HepG2 (cell line): ENCODE measurements around the gene SLC22A23. TPM values are rescaled to one million over a fixed set of nuclear protein-coding genes. Genes with fewer than 3 reads are reported as not detected.
A peak's percentile ranks its signal among the peaks of the same experiment; 100 is the strongest.

Experiments
- CREB1 ChIP-seq, 2 experiments: fragments of 450-650 bp in 1 of 2; IDR thresholded peaks; 2 replicates each; pipeline ENCODE4 v1.6.1; 2016 to 2017; ENCODE audit warnings: control low read depth in 1 of 2, mild to moderate bottlenecking in 1 of 2, missing compliant biosample characterization in 1 of 2, missing genetic modification characterization in 1 of 2
- FOXJ3 ChIP-seq: sonication (generic); formaldehyde crosslinking; IDR thresholded peaks from 2 replicates; pipeline ENCODE4 v1.4.0; 2020; ENCODE audit warnings: missing genetic modification reagents, mild to moderate bottlenecking, borderline replicate concordance
- GATA4 ChIP-seq: sonication (generic); IDR thresholded peaks from 2 replicates; pipeline ENCODE4 v1.6.1; 2016; ENCODE audit warnings: antibody characterized with exemption, low read depth, borderline replicate concordance
- HNRNPH1 ChIP-seq: fragments of 200-400 bp; formaldehyde crosslinking; optimal IDR thresholded peaks from 2 replicates; pipeline ENCODE3; 2017; ENCODE audit warnings: mild to moderate bottlenecking, low read depth, low read length
- NCOA1 ChIP-seq: sonication (generic); formaldehyde crosslinking; IDR thresholded peaks from 2 replicates; pipeline ENCODE4 v1.9.0; 2021; ENCODE audit warnings: missing genetic modification reagents
- NRL ChIP-seq: sonication (generic); formaldehyde crosslinking; IDR thresholded peaks from 2 replicates; pipeline ENCODE4 v1.5.0; 2020; ENCODE audit warnings: missing genetic modification reagents, mild to moderate bottlenecking, moderate library complexity, borderline replicate concordance
- PHF8 ChIP-seq: sonication (generic); formaldehyde crosslinking; IDR thresholded peaks from 2 replicates; pipeline ENCODE4 v1.5.0; 2020; ENCODE audit warnings: missing genetic modification reagents
- POLR2G ChIP-seq: fragments of 200-400 bp; formaldehyde crosslinking; IDR thresholded peaks from 2 replicates; pipeline ENCODE4 v1.6.1; 2018; ENCODE audit warnings: mild to moderate bottlenecking, low read depth, low read length, moderate library complexity
- SCMH1 ChIP-seq: sonication (generic); formaldehyde crosslinking; IDR thresholded peaks from 2 replicates; pipeline ENCODE4 v1.9.0; 2021; ENCODE audit warnings: missing genetic modification reagents, mild to moderate bottlenecking, borderline replicate concordance
- YEATS2 ChIP-seq: sonication (generic); formaldehyde crosslinking; IDR thresholded peaks from 2 replicates; pipeline ENCODE4 v1.4.0; 2020; ENCODE audit warnings: missing genetic modification reagents, borderline replicate concordance
- ZNF674 ChIP-seq: sonication (generic); formaldehyde crosslinking; IDR thresholded peaks from 2 replicates; pipeline ENCODE4 v1.5.0; 2020; ENCODE audit warnings: low read depth, mild to moderate bottlenecking, missing genetic modification reagents
- ZNF839 ChIP-seq: sonication (generic); formaldehyde crosslinking; IDR thresholded peaks from 2 replicates; pipeline ENCODE4 v1.4.0; 2020; ENCODE audit warnings: missing genetic modification reagents, mild to moderate bottlenecking, borderline replicate concordance
- polyA plus RNA-seq, 8 experiments: library from polyadenylated mRNA; depleted of rRNA in 3 of 8; stranded (reverse) in 7 of 8; unstranded in 1 of 8; fragments of >200 nt; fragmentation: Illumina TruSeq in 4 of 8; extraction: Trizol in 4 of 8; gene quantifications; 2 replicates each; pipeline versions ENCODE4 v1.2.1 to v1.2.3, GENCODE V29; 2011 to 2016; ENCODE audit warnings: low read depth in 4 of 8, missing spikeins in 1 of 8, mixed read lengths in 1 of 8; ENCODE audit not compliant: insufficient read depth in 1 of 8
- total RNA-seq, 5 experiments: library from RNA; depleted of rRNA; stranded (reverse); fragments of >200 nt; fragmentation: Illumina TruSeq; extraction: Trizol; gene quantifications; 2 replicates each; pipeline ENCODE4 v1.2.3, GENCODE V29; 2016; ENCODE audit warnings: low read depth in 1 of 5
- TF ChIP-seq, protein P1 (sequence below), 2 experiments: fragments of 450-650 bp in 1 of 2; sonication (generic) in 1 of 2; formaldehyde crosslinking in 1 of 2; IDR thresholded peaks; 2 replicates each; pipeline versions ENCODE4 v1.6.1 to v1.8.0; 2016 to 2022; ENCODE audit warnings: antibody characterized with exemption in 1 of 2, mild to moderate bottlenecking in 1 of 2, missing genetic modification reagents in 1 of 2
- TF ChIP-seq, protein P2 (sequence below): sonication (generic); formaldehyde crosslinking; IDR thresholded peaks from 2 replicates; pipeline ENCODE4 v1.5.0; 2020; ENCODE audit warnings: missing genetic modification reagents
- TF ChIP-seq, protein P3 (sequence below): conservative IDR thresholded peaks from 2 replicates; pipeline ENCODE4 v1.6.1; 2018; ENCODE audit warnings: missing genetic modification reagents
- TF ChIP-seq, protein P4 (sequence below): sonication (generic); formaldehyde crosslinking; IDR thresholded peaks from 2 replicates; pipeline ENCODE4 v1.5.1; 2020; ENCODE audit warnings: missing genetic modification reagents, mild to moderate bottlenecking, borderline replicate concordance

SLC22A23 gene
- total and polyA plus RNA-seq, 2 of the 13 experiments (the other 11 are each of a cell fraction or from before 2014, with no cell fraction given) = 11.8 to 17.5 TPM

DNA sequence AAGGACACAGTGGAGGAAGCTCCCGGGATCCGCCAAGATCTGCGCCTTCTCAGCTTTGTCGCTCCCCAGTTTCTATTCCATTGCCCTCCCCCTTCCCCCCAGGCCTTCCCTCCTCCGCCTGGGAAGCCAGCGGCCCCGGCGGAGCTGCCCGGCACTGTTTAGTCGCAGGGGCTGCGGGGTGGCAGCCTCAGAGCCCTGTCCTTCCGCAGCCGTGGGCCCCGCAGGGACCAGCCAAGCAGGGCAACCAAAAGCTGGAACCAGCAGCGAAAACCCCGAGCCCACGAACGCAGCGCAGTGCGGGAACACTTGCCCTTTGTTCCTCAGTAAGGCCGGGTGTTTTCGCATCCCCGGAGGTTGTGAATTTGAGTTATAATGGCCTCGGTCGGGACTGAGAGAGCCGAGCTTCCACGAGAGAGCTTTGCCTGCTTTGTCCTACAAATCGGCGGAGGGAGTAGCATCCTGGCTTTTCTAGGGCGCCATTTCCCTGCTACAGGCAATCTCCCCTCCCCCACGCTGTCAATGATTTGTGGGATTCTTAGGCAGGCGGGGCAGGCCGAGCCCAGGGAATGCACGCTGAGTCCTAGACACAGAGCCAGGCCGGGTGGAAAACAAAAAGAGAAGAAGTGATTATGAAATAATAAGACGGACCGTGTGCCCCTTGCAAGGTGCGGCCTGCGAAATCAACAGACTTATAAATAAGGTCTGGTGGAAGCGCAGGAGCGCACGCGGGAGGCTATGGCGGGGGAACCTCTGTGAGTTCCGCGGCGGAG lies 225.4 kb downstream of the SLC22A23 start (continued):
- TF ChIP-seq, protein P1, sequence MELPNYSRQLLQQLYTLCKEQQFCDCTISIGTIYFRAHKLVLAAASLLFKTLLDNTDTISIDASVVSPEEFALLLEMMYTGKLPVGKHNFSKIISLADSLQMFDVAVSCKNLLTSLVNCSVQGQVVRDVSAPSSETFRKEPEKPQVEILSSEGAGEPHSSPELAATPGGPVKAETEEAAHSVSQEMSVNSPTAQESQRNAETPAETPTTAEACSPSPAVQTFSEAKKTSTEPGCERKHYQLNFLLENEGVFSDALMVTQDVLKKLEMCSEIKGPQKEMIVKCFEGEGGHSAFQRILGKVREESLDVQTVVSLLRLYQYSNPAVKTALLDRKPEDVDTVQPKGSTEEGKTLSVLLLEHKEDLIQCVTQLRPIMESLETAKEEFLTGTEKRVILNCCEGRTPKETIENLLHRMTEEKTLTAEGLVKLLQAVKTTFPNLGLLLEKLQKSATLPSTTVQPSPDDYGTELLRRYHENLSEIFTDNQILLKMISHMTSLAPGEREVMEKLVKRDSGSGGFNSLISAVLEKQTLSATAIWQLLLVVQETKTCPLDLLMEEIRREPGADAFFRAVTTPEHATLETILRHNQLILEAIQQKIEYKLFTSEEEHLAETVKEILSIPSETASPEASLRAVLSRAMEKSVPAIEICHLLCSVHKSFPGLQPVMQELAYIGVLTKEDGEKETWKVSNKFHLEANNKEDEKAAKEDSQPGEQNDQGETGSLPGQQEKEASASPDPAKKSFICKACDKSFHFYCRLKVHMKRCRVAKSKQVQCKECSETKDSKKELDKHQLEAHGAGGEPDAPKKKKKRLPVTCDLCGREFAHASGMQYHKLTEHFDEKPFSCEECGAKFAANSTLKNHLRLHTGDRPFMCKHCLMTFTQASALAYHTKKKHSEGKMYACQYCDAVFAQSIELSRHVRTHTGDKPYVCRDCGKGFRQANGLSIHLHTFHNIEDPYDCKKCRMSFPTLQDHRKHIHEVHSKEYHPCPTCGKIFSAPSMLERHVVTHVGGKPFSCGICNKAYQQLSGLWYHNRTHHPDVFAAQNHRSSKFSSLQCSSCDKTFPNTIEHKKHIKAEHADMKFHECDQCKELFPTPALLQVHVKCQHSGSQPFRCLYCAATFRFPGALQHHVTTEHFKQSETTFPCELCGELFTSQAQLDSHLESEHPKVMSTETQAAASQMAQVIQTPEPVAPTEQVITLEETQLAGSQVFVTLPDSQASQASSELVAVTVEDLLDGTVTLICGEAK (IDR thresholded peaks at IDR 0.05) = no peak
- TF ChIP-seq, protein P1 (CRISPR knock-in tag; IDR thresholded peaks at IDR 0.05) = peak; percentile 63; the same call in 1 of the 2 replicates
- TF ChIP-seq, protein P2, sequence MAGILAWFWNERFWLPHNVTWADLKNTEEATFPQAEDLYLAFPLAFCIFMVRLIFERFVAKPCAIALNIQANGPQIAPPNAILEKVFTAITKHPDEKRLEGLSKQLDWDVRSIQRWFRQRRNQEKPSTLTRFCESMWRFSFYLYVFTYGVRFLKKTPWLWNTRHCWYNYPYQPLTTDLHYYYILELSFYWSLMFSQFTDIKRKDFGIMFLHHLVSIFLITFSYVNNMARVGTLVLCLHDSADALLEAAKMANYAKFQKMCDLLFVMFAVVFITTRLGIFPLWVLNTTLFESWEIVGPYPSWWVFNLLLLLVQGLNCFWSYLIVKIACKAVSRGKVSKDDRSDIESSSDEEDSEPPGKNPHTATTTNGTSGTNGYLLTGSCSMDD = no peak
- TF ChIP-seq SCMH1 (CRISPR knock-in tag) (no peak), ZNF674 (CRISPR knock-in tag) (0 out of 2 replicates have a peak, but pooled peaks have one; percentile 41), ZNF839 (CRISPR knock-in tag) (peak; percentile 62; the same call in 1 of the 2 replicates), NCOA1 (peak; percentile 84; the same call in 1 of the 2 replicates), YEATS2 (CRISPR knock-in tag) (no peak), CREB1 (IDR thresholded peaks at IDR 0.05) (no peak), CREB1 (CRISPR knock-in tag; IDR thresholded peaks at IDR 0.05) (no peak), PHF8 (CRISPR knock-in tag) (peak; percentile 66), GATA4 (no peak), POLR2G (peak; percentile 63), HNRNPH1 (no peak), FOXJ3 (CRISPR knock-in tag) (no peak), NRL (no peak)
- TF ChIP-seq, protein P3, sequence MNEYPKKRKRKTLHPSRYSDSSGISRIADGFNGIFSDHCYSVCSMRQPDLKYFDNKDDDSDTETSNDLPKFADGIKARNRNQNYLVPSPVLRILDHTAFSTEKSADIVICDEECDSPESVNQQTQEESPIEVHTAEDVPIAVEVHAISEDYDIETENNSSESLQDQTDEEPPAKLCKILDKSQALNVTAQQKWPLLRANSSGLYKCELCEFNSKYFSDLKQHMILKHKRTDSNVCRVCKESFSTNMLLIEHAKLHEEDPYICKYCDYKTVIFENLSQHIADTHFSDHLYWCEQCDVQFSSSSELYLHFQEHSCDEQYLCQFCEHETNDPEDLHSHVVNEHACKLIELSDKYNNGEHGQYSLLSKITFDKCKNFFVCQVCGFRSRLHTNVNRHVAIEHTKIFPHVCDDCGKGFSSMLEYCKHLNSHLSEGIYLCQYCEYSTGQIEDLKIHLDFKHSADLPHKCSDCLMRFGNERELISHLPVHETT = no peak
- TF ChIP-seq, protein P4, sequence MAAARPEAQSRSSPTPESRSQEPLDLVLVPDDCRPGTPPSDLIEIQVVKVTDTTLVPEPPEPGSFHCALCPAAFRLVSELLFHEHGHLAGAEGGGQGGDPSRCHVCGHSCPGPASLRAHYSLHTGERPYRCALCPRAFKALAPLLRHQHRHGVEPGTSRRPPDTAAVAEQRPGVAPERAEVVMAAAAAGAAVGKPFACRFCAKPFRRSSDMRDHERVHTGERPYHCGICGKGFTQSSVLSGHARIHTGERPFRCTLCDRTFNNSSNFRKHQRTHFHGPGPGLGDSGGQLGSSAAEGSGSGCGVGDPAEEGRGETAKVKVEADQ (CRISPR knock-in tag) = no peak
